B cell (primary cell): ENCODE results near the gene CABP2.

Source experiments
- EZH2 ChIP-seq: IDR thresholded peaks from 2 replicates; pipeline ENCODE4 v1.6.1; 2012; ENCODE audit warnings: borderline replicate concordance, low read depth, mild to moderate bottlenecking, moderate library complexity, low read length; ENCODE audit not compliant: insufficient read depth, poor library complexity, severe bottlenecking
- TF ChIP-seq, protein P1 (sequence below): fragments of 200-600 bp; IDR thresholded peaks from one replicate; pipeline ENCODE4 v1.8.0; 2022; ENCODE audit warnings: antibody characterized with exemption, mild to moderate bottlenecking

GRCh38 chr11:67500484-67500821 is 22.8 kb downstream of the CABP2 start:
- TF ChIP-seq, protein P1, sequence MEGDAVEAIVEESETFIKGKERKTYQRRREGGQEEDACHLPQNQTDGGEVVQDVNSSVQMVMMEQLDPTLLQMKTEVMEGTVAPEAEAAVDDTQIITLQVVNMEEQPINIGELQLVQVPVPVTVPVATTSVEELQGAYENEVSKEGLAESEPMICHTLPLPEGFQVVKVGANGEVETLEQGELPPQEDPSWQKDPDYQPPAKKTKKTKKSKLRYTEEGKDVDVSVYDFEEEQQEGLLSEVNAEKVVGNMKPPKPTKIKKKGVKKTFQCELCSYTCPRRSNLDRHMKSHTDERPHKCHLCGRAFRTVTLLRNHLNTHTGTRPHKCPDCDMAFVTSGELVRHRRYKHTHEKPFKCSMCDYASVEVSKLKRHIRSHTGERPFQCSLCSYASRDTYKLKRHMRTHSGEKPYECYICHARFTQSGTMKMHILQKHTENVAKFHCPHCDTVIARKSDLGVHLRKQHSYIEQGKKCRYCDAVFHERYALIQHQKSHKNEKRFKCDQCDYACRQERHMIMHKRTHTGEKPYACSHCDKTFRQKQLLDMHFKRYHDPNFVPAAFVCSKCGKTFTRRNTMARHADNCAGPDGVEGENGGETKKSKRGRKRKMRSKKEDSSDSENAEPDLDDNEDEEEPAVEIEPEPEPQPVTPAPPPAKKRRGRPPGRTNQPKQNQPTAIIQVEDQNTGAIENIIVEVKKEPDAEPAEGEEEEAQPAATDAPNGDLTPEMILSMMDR, result no peak
- TF ChIP-seq EZH2, result no peak
